Ishikawa (cell line): ENCODE data around the gene CD300LD.

Source experiments
- EGR1 ChIP-seq: IDR thresholded peaks from 2 replicates; pipeline ENCODE4 v1.6.1; 2012
- REST ChIP-seq: IDR thresholded peaks from 2 replicates; pipeline ENCODE4 v1.6.1; 2012; ENCODE audit warnings: low read depth, mild to moderate bottlenecking

- no peak for TF ChIP-seq REST
- no peak for TF ChIP-seq EGR1
Observed at GRCh38 chr17:74633326-74633725, 41.2 kb upstream of the CD300LD start.
